Activated CD4-positive, alpha-beta T cell treated with anti-CD3 and anti-CD28 coated beads, Interleukin-2, amount 50 U/mL, for 4 hours (primary cell): ENCODE results near the gene CHIA.
A peak's percentile ranks its signal among the peaks of the same experiment; 100 is the strongest.

ENCODE experiments used
- DNase-seq, 2 experiments: peaks; one replicate each; pipeline ENCODE4 v3.0.0-alpha.2; 2020

Gene CHIA

GRCh38 chr1:111290630-111291029 is at the start of gene CHIA:
Gene CHIA (plus strand): TSS chr1:111290851. CDS start chr1:111310468, 19,617 bp downstream.
- DNase-seq = no peak

- DNase-seq = no peak
Observed at GRCh38 chr1:111241797-111242196, 48.9 kb upstream of the CHIA start.

- no peak for DNase-seq
Observed at GRCh38 chr1:111242805-111243523, 47.7 kb upstream of the CHIA start.

GRCh38 chr1:111247125-111247838 is 43.4 kb upstream of the CHIA start:
- no peak for DNase-seq

- DNase-seq = no peak
Observed at GRCh38 chr1:111249960-111250359, 40.7 kb upstream of the CHIA start.

- no peak for DNase-seq
Observed at GRCh38 chr1:111251570-111251969, 39.1 kb upstream of the CHIA start.

- no peak for DNase-seq
Observed at GRCh38 chr1:111252786-111253185, 37.9 kb upstream of the CHIA start.

- no peak for DNase-seq
Observed at GRCh38 chr1:111253876-111254275, 36.8 kb upstream of the CHIA start.

GRCh38 chr1:111256988-111257658 is 33.5 kb upstream of the CHIA start:
- no peak for DNase-seq

GRCh38 chr1:111267801-111268508 is 22.7 kb upstream of the CHIA start:
- DNase-seq = no peak

GRCh38 chr1:111269825-111270406 is 20.7 kb upstream of the CHIA start:
- no peak for DNase-seq

GRCh38 chr1:111270771-111271463 is 19.7 kb upstream of the CHIA start:
- peak in 1 of 2 experiments; percentile 2 for DNase-seq

GRCh38 chr1:111271464-111271801 is 19.2 kb upstream of the CHIA start:
- DNase-seq = no peak

GRCh38 chr1:111272081-111272480 is 18.6 kb upstream of the CHIA start:
- DNase-seq = no peak

GRCh38 chr1:111274653-111275052 is 16.0 kb upstream of the CHIA start:
- DNase-seq = no peak

- no peak for DNase-seq
Observed at GRCh38 chr1:111275079-111275478, 15.6 kb upstream of the CHIA start.

- DNase-seq = no peak
Observed at GRCh38 chr1:111275780-111276433, 14.7 kb upstream of the CHIA start.

- DNase-seq = no peak
Observed at GRCh38 chr1:111279144-111279543, 11.5 kb upstream of the CHIA start.

GRCh38 chr1:111280267-111280666 is 10.4 kb upstream of the CHIA start:
- no peak for DNase-seq

GRCh38 chr1:111281411-111281810 is 9.2 kb upstream of the CHIA start:
- no peak for DNase-seq

- no peak for DNase-seq
Observed at GRCh38 chr1:111283838-111284237, 6.8 kb upstream of the CHIA start.

GRCh38 chr1:111285879-111286278 is 4.8 kb upstream of the CHIA start:
- DNase-seq = no peak
